ENCODE data around the gene ESRP2.

The ESRP2 gene

DNA sequence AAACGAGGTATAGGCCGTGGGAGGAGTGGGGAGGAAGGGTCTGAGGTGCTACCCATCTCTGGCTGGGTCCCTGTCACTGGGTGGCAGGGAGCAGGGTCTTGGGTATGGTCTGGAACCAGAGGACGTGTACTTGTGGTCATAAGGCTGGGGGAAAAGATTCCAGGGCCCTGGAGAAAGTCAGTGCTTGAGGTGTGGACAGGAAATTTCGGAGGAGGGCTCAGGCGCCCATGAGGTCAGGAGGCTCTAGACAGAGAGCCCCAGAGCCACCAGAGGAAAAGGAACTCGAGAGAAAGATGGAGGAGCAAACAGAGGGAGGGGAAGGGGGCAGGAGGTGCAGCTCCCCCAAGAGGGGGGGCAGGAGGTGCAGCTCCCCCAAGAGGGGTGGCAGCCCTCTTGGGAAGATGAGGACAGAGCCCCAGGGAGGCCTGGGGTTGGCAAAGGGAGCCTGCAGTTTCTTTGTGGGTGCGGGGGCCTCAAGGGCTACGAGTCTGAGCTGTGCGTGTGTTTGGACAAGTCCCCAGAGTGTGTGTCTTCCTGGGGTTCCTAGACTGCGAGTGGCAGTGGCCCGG, 27.7 kb upstream of the ESRP2 start:
- DNase-seq, result no peak

DNA sequence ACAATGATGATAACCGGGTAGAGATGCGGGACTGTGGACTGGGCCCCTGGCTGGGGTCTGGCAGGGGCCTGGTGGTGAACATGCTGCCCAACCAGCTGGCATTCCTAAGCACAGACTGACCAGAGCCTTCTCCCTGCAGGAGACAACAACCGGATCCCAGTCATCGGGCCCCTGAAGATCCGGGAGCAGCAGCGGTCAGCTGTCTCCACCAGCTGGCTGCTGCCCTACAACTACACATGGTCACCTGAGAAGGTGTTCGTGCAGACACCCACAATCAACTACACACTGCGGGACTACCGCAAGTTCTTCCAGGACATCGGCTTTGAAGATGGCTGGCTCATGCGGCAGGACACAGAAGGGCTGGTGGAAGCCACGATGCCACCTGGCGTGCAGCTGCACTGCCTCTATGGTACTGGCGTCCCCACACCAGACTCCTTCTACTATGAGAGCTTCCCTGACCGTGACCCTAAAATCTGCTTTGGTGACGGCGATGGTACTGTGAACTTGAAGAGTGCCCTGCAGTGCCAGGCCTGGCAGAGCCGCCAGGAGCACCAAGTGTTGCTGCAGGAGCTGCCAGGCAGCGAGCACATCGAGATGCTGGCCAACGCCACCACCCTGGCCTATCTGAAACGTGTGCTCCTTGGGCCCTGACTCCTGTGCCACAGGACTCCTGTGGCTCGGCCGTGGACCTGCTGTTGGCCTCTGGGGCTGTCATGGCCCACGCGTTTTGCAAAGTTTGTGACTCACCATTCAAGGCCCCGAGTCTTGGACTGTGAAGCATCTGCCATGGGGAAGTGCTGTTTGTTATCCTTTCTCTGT, 23.3 kb upstream of the ESRP2 start:
- DNase-seq, result no peak

DNA sequence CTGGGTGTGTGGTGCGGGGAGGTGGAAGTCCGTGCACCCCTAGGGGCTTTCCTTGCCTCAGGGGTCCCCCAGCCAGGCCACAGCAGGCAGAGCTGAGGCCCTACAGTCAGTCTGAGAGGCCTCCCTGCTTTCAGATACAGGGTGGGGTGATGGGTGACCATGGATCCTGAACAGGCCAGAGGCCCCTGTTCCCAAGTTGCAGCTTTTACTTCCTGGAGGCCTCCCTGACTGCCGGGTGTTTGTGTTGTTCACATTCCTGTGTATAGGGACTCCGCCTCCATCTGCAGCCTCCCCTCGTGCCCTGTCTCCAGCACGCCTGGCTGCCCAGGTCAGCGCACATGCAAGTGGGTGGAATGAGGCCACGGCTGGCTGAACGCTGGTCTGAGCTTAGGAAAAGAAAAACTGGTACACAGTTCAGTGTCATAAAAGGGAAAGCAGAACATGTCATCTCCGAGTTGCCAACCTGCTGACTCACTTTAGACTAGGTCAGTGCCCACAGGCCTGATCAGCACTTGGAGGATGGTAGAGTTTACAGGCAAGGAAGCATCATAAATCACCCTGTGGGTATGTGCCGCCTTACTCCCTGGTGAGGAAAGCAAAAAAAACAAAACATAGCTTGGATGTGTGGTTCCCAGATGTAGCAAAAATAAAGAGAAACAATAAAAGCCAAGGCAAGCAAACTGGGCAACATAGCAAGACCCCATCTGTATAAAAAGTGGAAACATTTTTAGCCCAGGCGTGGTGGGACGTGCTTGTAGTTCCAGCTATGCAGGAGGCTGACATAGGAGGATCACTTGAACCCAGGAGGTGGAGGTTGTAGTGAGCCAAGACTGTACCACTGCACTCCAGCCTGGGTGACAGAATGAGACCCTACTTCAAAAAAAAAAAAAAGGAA, 22.2 kb upstream of the ESRP2 start:
- DNase-seq, result no peak

DNA sequence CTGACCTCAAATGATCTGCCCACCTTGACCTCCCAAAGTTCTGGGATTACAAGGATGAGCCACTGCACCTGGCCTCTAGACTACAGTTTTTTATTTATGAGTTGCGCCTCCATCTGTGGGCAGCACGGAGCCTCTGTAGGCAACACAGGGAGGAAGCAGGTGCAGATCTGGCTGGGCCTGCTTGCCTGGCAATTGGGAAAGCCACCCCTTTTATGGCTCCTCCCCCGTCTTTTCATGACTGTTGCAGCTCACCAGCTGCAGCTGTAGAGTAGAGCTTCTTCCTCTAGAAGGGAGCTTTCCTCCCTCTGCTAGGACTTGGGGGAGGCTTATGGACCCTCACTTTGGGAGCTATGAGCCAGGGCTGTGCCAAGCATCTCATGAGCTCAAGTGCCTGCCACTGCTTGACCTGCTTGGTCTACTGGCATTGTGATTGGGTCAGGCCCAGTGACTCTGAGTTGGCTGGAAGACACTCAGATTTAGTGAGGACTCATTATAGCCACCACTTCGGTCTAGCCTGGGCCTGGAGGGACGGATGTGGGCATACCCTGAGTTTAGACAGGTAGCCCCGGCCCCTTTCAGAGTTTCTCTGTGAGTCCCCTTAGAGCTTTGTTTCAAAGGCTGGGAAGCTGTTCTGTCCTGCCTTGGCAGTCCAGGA, 21.5 kb upstream of the ESRP2 start:
- DNase-seq, result no peak

DNA sequence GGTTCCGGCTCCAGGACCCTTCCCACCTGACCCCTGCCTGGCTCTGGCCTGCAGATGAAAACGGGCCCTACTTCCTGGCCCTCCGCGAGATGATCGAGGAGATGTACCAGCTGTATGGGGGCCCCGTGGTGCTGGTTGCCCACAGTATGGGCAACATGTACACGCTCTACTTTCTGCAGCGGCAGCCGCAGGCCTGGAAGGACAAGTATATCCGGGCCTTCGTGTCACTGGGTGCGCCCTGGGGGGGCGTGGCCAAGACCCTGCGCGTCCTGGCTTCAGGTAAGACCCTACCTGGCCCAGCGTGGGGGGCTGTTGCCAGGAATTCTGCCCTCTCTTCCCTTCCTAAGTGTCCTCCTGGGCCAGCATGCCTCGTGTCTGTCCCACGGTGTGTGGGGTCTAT, 19.8 kb upstream of the ESRP2 start:
- no peak for DNase-seq

DNA sequence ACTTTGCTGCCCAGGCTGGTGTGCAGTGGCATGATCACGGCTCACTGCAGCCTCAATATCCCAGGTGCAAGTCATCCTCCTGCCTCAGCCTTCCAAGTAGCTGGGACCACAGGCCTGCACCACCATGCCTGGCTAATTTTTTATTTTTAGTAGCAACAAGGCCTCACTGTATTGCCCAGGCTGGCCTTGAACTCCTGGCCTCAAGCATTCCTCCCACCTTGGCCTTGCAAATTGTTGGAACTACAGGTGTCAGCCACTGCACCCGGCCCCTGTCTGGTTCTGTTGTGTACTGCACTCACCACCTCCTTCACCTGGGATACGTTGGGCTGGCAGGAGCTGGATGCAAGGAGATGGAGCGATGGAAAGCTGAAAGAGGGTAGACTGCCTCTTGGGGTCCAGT, 17.8 kb upstream of the ESRP2 start:
- no peak for DNase-seq

DNA sequence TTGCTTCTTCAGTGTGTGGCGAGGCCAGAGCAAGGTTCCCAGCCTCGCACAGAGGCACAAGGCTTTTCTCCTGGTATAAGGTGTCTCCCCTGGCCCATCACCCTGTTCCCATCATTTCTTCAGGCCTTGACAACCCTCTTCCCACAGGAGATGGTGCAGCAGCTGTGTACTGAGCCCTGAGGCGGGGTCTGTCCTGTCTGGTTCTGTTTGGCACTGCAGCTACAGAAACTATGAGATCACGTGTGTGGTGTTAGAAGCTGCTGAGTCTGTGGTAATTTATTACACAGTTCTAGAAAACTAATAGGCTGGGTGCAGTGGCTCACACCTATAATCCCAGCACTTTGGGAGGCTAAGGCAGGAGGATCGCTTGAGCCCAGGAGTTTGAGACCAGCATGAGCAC, 16.5 kb upstream of the ESRP2 start:
- no peak for DNase-seq

DNA sequence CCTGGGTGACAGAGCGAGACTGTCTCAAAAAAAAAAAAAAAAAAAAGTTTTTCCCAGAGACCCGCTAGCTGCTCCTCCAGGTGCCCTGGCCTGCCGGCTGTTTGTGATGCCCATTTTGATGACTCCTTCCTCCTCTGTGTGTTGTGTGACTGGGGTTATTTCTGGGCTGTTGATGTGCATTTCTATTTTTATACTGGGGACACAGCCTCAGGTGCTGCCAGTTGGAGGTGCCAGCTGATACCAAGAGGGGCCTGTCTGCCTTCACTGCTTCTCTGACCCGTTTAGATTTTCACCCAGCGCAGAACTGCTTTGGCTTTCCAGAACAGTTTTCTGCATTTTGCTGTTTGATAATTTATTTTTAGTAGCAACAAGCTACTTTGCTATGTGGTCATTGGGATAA, 15.9 kb upstream of the ESRP2 start:
- no peak for DNase-seq

DNA sequence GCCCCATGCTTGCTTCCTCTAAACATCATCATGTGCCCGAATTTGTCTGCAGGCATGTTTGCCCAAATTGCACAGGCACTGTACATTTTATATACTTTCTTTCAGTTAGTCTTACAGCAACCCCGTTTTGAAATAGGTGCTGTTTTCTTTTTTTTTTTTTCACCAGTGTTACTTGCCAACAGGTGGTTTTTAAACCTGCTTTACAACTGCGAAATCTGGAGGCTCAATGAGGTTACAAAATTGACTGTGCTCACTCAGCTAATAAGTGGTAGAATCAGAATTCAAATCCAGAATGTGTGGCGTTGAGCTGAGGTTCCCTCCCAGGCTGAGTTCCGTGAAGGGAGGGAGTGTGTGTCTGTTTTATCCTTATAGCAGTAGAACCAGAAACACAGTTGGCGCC, 15.0 kb upstream of the ESRP2 start:
- no peak for DNase-seq

DNA sequence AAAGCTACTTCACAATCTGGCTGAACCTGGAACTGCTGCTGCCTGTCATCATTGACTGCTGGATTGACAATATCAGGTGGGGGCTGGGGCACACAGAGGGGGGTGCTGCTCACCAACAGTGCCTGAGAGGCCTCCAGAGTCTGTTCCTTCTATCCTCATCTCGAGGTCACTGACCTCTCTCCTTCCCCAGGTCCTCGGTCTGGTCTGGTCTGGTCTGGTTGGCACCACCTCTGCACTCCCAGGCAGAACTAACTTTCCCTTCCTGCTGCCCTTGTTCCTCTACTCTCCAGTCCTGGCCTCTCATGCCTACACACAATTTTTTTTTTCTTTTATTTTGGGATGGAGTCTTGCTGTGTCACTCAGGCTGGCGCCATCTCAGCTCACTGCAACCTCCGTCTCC, 13.4 kb upstream of the ESRP2 start:
- no peak for DNase-seq

DNA sequence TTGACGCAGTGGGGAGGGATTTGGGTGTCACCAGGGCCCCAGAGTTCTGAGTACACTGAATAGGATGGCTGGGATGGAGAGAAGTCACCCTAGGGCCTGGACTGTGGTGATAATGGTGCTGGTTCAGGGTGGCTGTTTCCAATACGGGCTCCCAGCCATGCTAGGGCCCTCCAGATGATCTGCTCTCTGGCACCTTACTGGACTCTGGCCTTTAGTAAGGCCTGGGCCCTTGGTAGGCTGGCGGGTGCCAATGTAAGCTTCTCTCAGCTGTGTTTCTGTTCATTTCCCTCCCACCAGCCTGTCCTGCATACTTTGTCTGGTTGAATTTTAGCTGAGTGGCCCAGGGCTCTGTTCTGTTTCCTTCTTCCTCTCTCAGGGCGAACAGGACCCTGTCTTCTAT, 12.0 kb upstream of the ESRP2 start:
- no peak for DNase-seq

DNA sequence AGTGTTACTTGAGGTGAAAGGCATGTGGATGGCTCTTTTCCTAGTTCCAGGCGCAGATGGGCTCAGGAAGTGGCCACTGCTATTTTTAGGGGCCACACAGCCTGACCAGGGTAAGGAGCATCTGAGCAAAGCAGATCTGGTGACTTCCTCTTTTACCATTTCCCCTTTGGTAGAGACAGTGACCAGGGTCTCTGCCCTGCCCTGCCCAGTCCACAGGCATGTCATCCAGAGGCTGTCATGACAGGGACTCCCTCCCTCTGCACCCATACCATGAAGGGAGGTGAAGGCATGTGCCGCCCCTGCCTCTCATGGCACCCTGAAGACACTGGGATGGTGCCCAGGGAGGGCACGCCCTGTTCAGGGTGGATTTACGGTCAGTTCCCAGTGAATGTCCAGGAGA, 11.5 kb upstream of the ESRP2 start:
- no peak for DNase-seq

DNA sequence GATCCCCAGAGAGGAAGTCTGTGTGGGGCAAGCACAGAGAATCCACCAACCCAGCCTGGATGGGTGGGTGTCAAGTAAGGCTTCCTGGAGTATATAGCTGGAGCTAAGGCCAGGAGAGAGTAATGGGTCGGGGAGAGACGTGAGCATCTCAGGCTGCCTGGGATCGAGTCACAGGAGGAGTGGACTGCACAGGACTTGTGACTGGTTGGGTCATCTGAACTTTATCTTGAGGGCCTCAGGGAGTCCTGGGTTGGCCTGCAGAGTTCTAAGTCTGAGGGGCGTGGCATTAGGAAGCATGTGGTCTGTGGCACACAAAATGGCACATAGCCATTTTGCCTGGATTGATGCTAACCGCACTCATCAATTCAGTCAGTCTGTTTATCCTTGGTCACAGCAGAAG, 10.7 kb upstream of the ESRP2 start:
- no peak for DNase-seq

DNA sequence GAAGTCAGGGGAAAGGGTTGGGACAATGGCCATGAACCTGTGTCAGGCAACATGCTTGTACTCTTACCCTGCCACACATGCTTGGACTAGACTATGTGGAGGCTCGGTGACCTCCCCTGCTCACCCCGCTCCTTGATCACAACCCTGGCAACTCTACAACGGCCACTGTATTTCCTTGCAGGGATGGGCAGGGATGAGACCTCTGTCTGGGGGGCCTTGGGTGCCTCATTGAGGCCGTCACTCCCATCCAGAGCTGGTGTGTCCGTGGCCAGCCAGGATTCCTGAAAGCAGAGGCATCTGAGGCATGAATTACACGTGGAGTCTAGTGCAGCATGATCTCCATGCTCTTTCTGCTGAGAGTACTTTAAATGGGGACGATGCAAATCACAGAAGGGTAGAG, 10.2 kb upstream of the ESRP2 start:
- no peak for DNase-seq

DNA sequence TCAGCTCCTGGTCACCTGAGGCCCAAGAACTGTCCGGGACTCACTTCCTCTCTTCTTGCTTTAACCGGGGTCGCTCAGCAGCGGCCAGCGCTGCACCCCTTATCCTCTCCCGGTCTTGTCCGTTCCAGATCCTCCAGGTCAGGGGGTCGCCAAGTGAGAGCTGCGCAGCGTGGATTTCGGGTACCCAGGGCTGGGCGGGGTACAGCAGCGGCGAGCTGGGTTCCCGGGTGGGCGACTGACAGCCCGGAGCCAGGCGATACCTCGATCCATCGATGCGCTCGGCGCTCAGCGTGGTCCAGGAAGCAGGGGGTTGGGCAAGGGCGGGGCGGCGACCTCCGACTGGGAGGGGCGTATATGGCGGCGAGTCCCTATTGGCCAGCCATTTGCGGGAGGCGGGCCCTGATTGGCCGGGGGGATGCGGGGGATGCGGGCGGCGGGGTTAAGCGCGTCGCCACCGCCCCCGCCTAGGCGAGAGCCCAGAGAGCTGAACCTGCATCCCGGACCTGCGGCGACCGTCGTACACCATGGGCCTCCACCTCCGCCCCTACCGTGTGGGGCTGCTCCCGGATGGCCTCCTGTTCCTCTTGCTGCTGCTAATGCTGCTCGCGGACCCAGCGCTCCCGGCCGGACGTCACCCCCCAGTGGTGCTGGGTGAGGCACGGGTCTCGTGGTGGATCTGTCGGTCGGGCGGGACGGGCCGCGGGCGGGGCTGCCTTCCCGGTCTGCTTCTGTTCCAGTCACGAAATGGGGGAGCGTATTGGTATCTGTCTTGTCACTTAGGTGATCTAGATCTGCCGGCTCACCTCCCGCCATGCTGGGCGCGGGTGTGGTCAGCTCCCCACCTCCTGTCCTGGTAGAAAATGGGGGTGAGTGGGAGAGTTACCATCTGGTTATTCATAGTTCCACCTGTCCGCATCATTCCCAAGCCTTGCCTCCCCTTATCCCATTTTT, 9.3 kb upstream of the ESRP2 start, which contains the start of gene PLA2G15:
PLA2G15 (plus strand) TSS at position 471 of the 951 bp plus-strand sequence; CDS start at position 525, 54 bp downstream.
- peak; percentile 64 to 71 for DNase-seq

DNA sequence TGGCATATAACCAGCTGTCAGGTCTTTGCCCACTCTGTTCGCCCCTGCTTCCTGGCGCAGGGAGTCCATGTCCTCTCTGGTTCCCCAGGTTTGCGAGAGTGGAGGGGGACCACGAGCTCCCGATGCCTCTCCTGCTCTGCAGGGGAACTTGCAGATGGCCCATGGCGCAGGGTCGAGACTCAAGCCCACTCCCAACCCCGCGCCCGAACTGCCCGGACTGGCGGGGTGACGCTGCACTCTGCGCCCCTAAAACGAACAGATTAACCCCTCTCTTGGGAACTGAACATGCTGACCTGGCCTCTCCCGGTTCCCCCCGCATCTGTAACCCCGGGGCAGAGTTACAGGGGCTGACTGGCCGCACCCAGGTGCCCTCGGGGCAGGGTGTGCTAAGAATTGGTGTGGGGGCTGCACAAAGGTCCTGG, 8.6 kb upstream of the ESRP2 start:
- DNase-seq, result no peak

DNA sequence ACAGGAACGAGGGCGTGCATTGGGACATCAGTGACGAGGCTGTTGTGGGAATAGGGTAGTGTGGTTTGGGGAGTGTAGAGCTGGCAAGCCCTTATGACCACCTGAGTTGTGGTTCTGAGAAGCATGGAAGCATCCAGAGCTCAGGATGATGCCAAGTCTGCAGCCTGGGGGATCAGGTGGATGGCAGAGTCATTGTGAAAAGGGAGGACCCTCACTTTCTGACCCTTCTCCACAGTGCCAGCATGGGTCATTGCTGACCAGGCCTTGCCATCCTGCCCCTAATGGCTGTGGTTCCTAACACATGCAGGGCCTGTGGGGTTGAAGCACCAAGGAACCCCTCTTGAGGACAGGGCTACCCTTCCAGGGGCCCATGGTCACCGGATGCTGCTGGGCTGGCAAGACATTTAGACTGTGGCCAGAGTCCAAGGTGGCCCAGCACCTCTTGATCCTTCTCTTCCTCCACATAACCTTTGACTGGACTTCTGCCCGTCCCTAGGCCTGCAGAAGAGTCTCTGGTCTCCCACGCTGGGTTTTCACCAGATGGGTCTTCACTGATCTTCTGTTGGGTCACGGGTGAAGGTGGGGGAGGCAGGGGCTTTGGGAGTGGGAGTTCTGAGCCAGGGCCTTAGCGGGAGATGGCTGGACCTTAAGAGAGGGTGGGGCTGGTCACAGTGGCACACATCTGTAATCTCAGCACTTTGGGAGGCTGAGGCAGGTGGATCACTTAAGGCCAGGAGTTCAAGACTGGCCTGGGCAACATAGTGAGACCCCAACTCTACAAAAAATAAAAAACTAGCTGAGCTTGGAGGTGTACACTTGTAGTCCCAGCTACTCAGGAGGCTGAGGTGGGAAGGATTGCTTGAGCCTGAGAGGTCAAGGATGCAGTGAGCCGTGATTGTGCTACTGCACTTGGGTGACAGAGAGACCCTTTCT, 7.3 kb upstream of the ESRP2 start:
- DNase-seq, result no peak

DNA sequence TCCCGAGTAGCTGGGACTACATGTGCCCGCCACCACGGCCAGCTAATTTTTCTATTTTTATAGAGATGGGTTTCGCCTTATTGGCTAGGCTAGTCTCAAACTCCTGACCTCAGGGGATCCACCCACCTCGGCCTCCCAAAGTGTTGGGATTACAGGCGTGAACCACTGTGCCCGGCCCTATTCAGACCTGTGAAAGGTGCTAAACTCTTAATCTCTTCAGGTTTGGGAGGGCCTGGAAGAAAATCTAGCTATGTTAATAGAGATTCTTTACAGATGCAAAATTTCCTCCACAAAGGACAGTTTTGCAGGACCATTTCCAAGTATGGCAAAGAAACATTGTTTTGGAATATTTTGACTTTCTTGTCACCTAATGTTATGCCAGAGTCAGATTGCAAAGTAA, 6.2 kb upstream of the ESRP2 start:
- no peak for DNase-seq

DNA sequence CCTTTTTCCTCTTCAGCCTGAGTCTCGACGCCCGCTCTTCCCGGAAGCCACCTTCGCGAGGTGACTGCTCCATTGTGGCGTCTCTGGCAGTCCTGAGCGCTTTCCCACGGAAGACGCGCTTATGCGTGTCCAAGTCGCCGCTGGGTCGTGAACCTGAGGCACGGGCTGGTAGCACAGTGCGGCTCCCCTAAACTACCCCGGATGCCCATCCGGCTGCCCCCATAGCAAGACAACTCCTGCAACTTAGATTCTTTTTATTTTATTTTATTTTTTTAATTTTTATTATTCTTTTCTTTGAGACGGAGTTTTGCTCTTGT, 2.1 kb upstream of the ESRP2 start:
- no peak for DNase-seq

DNA sequence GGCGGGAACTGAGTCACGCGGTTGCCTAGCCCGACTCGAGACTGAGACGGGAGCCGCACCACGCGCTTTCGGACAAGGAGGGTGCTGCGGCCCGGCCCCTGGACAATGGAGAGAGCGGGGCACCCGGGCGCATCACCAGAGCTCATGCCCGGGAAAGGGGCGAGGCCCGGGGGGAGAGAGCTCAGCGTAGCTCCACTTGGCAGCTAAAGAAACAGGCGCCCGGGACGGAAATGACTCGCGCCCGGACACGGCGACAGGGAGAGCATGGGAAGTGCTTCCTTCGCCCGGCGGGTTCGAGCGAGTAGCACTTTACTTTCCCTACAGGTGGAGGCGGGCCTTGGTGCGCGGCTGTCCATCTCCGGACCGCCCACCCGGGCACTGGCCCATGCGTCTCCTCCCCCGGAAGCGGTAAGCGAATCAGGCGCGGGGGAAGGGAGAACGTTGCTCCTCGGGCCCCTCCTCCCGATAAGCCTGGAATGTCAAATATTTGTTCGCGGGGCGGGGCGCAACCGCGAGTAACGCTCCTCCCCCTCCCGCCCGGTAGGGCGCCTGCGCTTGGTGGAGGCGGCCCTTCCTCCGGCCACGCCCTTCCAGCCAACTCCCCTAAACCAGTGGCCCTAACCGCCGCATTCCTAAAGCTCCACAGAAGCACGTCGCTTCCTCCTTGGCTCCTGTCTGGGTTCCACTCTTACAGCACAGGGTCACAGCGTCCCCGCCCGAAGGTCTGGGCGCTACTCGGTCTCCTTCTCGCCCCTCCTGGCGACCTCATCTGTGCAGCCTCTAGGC, 1.5 kb upstream of the ESRP2 start:
- DNase-seq, result peak; percentile 85 to 89

Measured in NCI-H1930 (cell line).